ENCODE data around the gene TNIP2. TPM values are rescaled to one million over a fixed set of nuclear protein-coding genes. Genes with fewer than 3 reads are reported as not detected.

Gene TNIP2
- total and polyA plus RNA-seq, 2 experiments from 2014 or later, result 42.7 to 50.8 TPM

GRCh38 chr4:2790583-2791517, 34.7 kb upstream of the TNIP2 start:
- peaks cover 13% of the 10 kb centered on the region for H3K79me2 ChIP-seq
- no peak overlapping the region for H3K4me3 ChIP-seq
- TF ChIP-seq EZH2 (IDR thresholded peaks at IDR 0.05; ENCODE audit: borderline replicate concordance), result no peak
- no peak for TF ChIP-seq EZH2phosphoT487 (IDR thresholded peaks at IDR 0.05; ENCODE audit: low read depth, severe bottlenecking, unreplicated experiment)
- no peak for TF ChIP-seq CTCF (IDR thresholded peaks at IDR 0.05; ENCODE audit: poor library complexity)
- no peak overlapping the region for H3K4me2 ChIP-seq
- H3K9me2 ChIP-seq (replicated peaks; ENCODE audit: insufficient read depth), result no peaks in the 10 kb centered on the region
- H4K20me1 ChIP-seq (ENCODE audit: insufficient read depth, poor library complexity, severe bottlenecking), result no peaks in the 10 kb centered on the region
- H2AFZ ChIP-seq, result no peak overlapping the region
- H3K4me1 ChIP-seq (ENCODE audit: insufficient read depth), result peaks cover 21% of the 10 kb centered on the region
- peak; percentile 5 for DNase-seq (ENCODE audit: low spot score)
- no peaks in the 10 kb centered on the region for H3K27me3 ChIP-seq
- no peaks in the 10 kb centered on the region for H3K9me3 ChIP-seq (ENCODE audit: low read depth)
- WGBS (ENCODE audit: low lambda C conversion rate, missing lambda C conversion rate), result 88% methylated on average over 19 of the region's 19 CpGs
- no peaks in the 10 kb centered on the region for H3K36me3 ChIP-seq (replicated peaks; ENCODE audit: insufficient read depth, low read depth)
- no peak overlapping the region for H3K27ac ChIP-seq

- H3K9me2 ChIP-seq (replicated peaks; ENCODE audit: insufficient read depth), result no peaks in the 10 kb centered on the region
- no peaks in the 10 kb centered on the region for H4K20me1 ChIP-seq (ENCODE audit: insufficient read depth, poor library complexity, severe bottlenecking)
- H2AFZ ChIP-seq, result no peak overlapping the region
- H3K27ac ChIP-seq, result no peak overlapping the region
- peak; percentile 3 for DNase-seq (ENCODE audit: low spot score)
- no peaks in the 10 kb centered on the region for H3K9me3 ChIP-seq (ENCODE audit: low read depth)
- H3K79me2 ChIP-seq, result peaks cover 4% of the 10 kb centered on the region
- no peaks in the 10 kb centered on the region for H3K27me3 ChIP-seq
- no peaks in the 10 kb centered on the region for H3K36me3 ChIP-seq (replicated peaks; ENCODE audit: insufficient read depth, low read depth)
- no peak overlapping the region for H3K4me2 ChIP-seq
- H3K4me1 ChIP-seq (ENCODE audit: insufficient read depth), result peaks cover 15% of the 10 kb centered on the region
- TF ChIP-seq EZH2phosphoT487 (IDR thresholded peaks at IDR 0.05; ENCODE audit: low read depth, severe bottlenecking, unreplicated experiment), result no peak
- TF ChIP-seq EZH2 (IDR thresholded peaks at IDR 0.05; ENCODE audit: borderline replicate concordance), result no peak
- WGBS (ENCODE audit: low lambda C conversion rate, missing lambda C conversion rate), result 90% methylated on average over 23 of the region's 24 CpGs
- no peak overlapping the region for H3K4me3 ChIP-seq
Measured at GRCh38 chr4:2789793-2790582, 33.9 kb upstream of the TNIP2 start.

- no peaks in the 10 kb centered on the region for H4K20me1 ChIP-seq (ENCODE audit: insufficient read depth, poor library complexity, severe bottlenecking)
- no peak overlapping the region for H3K4me3 ChIP-seq
- no peak for DNase-seq (ENCODE audit: low spot score)
- H2AFZ ChIP-seq, result no peak overlapping the region
- H3K4me2 ChIP-seq, result no peak overlapping the region
- no peak overlapping the region for H3K27ac ChIP-seq
- H3K79me2 ChIP-seq, result peaks cover 2% of the 10 kb centered on the region
- 95% methylated on average over 5 of the region's 5 CpGs for whole genome bisulfite sequencing (ENCODE audit: low lambda C conversion rate, missing lambda C conversion rate)
- H3K27me3 ChIP-seq, result no peaks in the 10 kb centered on the region
- TF ChIP-seq EZH2 (IDR thresholded peaks at IDR 0.05; ENCODE audit: borderline replicate concordance) (no peak), EZH2phosphoT487 (IDR thresholded peaks at IDR 0.05; ENCODE audit: low read depth, severe bottlenecking, unreplicated experiment) (no peak), CTCF (IDR thresholded peaks at IDR 0.05; ENCODE audit: poor library complexity) (no peak)
- no peaks in the 10 kb centered on the region for H3K36me3 ChIP-seq (replicated peaks; ENCODE audit: insufficient read depth, low read depth)
- peaks cover 8% of the 10 kb centered on the region for H3K4me1 ChIP-seq (ENCODE audit: insufficient read depth)
- no peaks in the 10 kb centered on the region for H3K9me3 ChIP-seq (ENCODE audit: low read depth)
- H3K9me2 ChIP-seq (replicated peaks; ENCODE audit: insufficient read depth), result no peaks in the 10 kb centered on the region
Measured at GRCh38 chr4:2789351-2789750, 33.2 kb upstream of the TNIP2 start.

Data from hepatocyte (in vitro differentiated cells).